HG03565 (cell line): ENCODE results near the gene LRRFIP2.
"Not testable (repeated sequence)": the region's sequence is repeated elsewhere in the genome, so short reads cannot be mapped to it uniquely, and the experiment has no call there.

Experiments used
- ATAC-seq: cut with Tn5 transposase; IDR thresholded peaks from one replicate; pipeline ENCODE4 v1.9.1; 2021; ENCODE audit warnings: mild to moderate bottlenecking, moderate library complexity; ENCODE audit not compliant: unreplicated experiment

The LRRFIP2 gene

GRCh38 chr3:37146927-37147326 lies 27.5 kb downstream of the LRRFIP2 start:
- not testable (repeated sequence) for ATAC-seq

- no peak for ATAC-seq
These were observed 28.8 kb downstream of the LRRFIP2 start for GRCh38 chr3:37145611-37146010.

GRCh38 chr3:37144806-37145205 lies 29.6 kb downstream of the LRRFIP2 start:
- no peak for ATAC-seq

- ATAC-seq = no peak
These were observed 30.6 kb downstream of the LRRFIP2 start for GRCh38 chr3:37143821-37144220.

- ATAC-seq = no peak
These were observed 32.7 kb downstream of the LRRFIP2 start for GRCh38 chr3:37141676-37142075.

GRCh38 chr3:37140899-37141541 lies 33.4 kb downstream of the LRRFIP2 start:
- ATAC-seq = no peak

- peak; percentile 62 for ATAC-seq
These were observed 34.8 kb downstream of the LRRFIP2 start for GRCh38 chr3:37139567-37140052.

GRCh38 chr3:37138816-37139215 lies 35.6 kb downstream of the LRRFIP2 start:
- peak; percentile 29 for ATAC-seq

- ATAC-seq = no peak
These were observed 36.9 kb downstream of the LRRFIP2 start for GRCh38 chr3:37137516-37137915.

GRCh38 chr3:37136067-37136466 lies 38.3 kb downstream of the LRRFIP2 start:
- no peak for ATAC-seq

- ATAC-seq = no peak
These were observed 38.8 kb downstream of the LRRFIP2 start for GRCh38 chr3:37135561-37135960.

GRCh38 chr3:37132334-37132733 lies 42.0 kb downstream of the LRRFIP2 start:
- ATAC-seq = no peak

- ATAC-seq = no peak
These were observed 42.6 kb downstream of the LRRFIP2 start for GRCh38 chr3:37131860-37132144.

GRCh38 chr3:37130984-37131859 lies 43.2 kb downstream of the LRRFIP2 start:
- no peak for ATAC-seq

- no peak for ATAC-seq
These were observed 43.9 kb downstream of the LRRFIP2 start for GRCh38 chr3:37130448-37130847.

GRCh38 chr3:37129871-37130270 lies 44.5 kb downstream of the LRRFIP2 start:
- peak; percentile 72 for ATAC-seq

- no peak for ATAC-seq
These were observed 47.0 kb downstream of the LRRFIP2 start for GRCh38 chr3:37127340-37127739.

- no peak for ATAC-seq
These were observed 47.5 kb downstream of the LRRFIP2 start for GRCh38 chr3:37126856-37127255.

- no peak for ATAC-seq
These were observed 48.9 kb downstream of the LRRFIP2 start for GRCh38 chr3:37125195-37126073.

GRCh38 chr3:37124435-37124834 lies 49.9 kb downstream of the LRRFIP2 start:
- ATAC-seq = no peak

- no peak for ATAC-seq
These were observed 51.1 kb downstream of the LRRFIP2 start for GRCh38 chr3:37123292-37123691.
